Measurements from ENCODE around the gene PGR.
"Not testable (repeated sequence)": the region's sequence is repeated elsewhere in the genome, so short reads cannot be mapped to it uniquely, and the experiment has no call there.

PGR gene

GRCh38 chr11:101019870-101020269 is 109.7 kb downstream of the PGR start:
- no peak overlapping the region for H3K27ac ChIP-seq
- H3K4me3 ChIP-seq = no peak overlapping the region

GRCh38 chr11:101014600-101015285 is 114.9 kb downstream of the PGR start:
- Histone ChIP-seq H3K27ac (no peak overlapping the region), H3K4me3 (no peak overlapping the region)

- not testable (repeated sequence) for H3K4me3 ChIP-seq, H3K27ac ChIP-seq
These were observed 115.9 kb downstream of the PGR start for GRCh38 chr11:101013702-101014101.

GRCh38 chr11:101011881-101012280 is 117.7 kb downstream of the PGR start:
- H3K4me3 ChIP-seq = no peak overlapping the region
- H3K27ac ChIP-seq = no peak overlapping the region

DNA sequence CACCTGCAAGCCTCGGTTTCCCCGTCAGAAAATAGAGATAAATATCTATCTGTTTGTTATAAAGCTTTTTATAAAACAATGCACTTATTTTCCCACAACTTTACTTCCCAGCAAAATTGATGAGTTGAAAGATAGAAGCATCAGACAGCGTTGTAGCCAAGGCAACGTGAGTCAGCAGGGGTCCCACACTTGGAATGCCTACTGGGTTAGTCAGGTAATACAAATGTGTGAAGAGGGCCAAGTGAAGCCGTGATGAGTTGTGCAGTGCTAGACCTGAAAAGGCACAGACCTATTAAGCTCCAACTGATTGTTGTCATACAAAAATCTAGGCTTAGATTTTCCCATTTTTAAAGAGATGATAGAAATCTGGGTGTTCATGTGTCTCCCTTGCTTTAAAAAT is 118.7 kb downstream of the PGR start:
- H3K27ac ChIP-seq = no peak overlapping the region
- no peak overlapping the region for H3K4me3 ChIP-seq

- Histone ChIP-seq H3K27ac (no peak overlapping the region), H3K4me3 (no peak overlapping the region)
These were observed 119.9 kb downstream of the PGR start for GRCh38 chr11:101009690-101010055.

GRCh38 chr11:101008961-101009689 is 120.5 kb downstream of the PGR start:
- Histone ChIP-seq H3K4me3 (no peak overlapping the region), H3K27ac (no peak overlapping the region)

DNA sequence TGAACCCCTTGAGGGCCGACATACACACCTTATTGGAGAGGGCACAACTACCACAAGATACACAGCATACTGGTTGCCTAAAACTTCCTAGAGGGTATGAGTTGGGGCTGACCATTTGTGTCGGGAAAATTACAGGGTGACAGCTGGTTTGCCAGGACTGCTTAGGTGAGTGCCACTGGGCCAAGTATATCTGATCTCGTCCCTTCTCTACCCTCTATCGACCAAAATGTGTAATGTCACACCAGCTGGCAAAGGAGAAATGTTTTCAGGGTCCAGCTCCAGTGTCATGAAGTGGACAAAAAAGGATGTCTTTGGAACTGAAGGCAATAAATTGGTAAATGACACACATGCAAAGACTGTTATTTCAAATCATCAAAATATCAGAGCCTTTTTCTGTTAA is 126.1 kb downstream of the PGR start:
- no peak overlapping the region for H3K4me3 ChIP-seq
- no peak overlapping the region for H3K27ac ChIP-seq

DNA sequence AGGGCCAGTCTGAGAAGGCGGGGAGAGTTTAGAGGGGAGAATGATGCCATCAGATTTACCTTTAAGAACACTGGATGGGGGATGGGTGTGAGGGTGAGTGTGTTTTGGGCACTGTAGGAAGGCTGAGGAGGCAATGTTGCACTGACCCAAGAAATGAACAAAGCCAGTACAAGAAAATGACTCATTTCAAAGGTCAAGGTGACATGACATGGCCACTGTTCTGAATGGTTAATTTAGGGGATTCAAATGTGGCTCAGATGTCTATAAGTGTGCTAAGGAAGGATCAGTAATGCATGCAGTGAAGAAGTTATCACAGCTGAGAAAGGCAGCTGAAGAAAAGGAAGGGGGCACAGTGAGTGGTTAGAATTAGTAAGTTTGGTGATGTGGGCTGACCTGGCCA is 129.9 kb downstream of the PGR start:
- H3K4me3 ChIP-seq = no peak overlapping the region
- H3K27ac ChIP-seq = no peak overlapping the region

GRCh38 chr11:100994966-100995365 is 134.6 kb downstream of the PGR start:
- Histone ChIP-seq H3K27ac (no peak overlapping the region), H3K4me3 (no peak overlapping the region)

DNA sequence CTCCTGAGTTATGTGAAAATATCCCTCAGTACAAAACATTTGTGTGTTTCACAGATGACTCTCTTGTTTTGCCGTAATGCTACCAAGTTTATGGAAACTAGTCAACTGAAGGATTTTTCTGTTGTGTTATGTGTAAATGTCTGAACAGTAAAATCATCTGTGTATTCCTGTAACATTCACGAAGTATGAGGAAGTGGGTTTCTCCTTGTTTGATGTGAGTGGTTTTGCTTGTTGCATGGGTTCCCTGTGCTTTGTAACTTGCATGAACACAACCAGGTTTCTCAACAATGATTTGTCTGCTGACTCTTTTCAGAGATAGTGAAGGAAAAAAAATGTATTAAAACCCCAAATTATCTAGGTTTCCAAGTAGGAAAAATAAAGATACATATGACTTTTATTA is 138.1 kb downstream of the PGR start:
- H3K27ac ChIP-seq = peak overlapping the region in 1 of 21 experiments; percentile 32

GRCh38 chr11:100990931-100991330 is 138.7 kb downstream of the PGR start:
- peak overlapping the region in 1 of 21 experiments; percentile 32 for H3K27ac ChIP-seq
- H3K4me3 ChIP-seq = no peak overlapping the region

More for the DNA sequence above, 138.1 kb downstream of the PGR start:
- no peak overlapping the region for H3K4me3 ChIP-seq

GRCh38 chr11:100984668-100985067 is 144.9 kb downstream of the PGR start:
- Histone ChIP-seq H3K27ac (no peak overlapping the region), H3K4me3 (no peak overlapping the region)

- H3K27ac ChIP-seq = no peak overlapping the region
- no peak overlapping the region for H3K4me3 ChIP-seq
These were observed 148.3 kb downstream of the PGR start for GRCh38 chr11:100981196-100981824.

- no peak overlapping the region for H3K4me3 ChIP-seq
- H3K27ac ChIP-seq = no peak overlapping the region
These were observed 149.5 kb downstream of the PGR start for GRCh38 chr11:100980156-100980555.
